ENCODE results near the gene TBC1D14.

TBC1D14 gene

DNA sequence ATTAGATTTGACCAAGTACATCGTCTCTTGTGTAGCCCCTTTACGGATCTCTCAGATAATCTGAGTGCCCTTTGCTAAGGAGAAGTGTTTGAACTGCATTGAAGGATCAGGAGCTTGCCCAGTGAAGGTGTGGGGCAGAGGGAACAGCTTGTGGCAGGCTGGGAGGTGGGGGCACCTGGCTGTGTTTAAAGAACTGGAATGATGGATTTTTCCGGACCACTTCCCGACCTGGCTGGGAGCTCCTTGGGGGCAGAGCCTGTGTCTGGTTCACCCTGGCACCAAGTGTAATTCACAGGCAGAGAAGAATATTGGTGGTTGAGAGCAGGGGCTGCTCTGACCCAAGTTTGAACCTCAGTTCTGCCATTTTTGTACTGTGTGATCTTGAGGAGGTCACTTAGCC, 18.5 kb downstream of the TBC1D14 start:
- no peak for DNase-seq
- H3K4me1 ChIP-seq (ENCODE audit: control insufficient read depth in 1 of 2, insufficient read depth in 2 of 2, low read length in 2 of 2) = peaks cover 9 to 11% of the 10 kb centered on the region in 2 experiments
- WGBS (ENCODE audit: extremely low coverage, insufficient coverage, insufficient read length) = no CpG with 5 or more reads among the region's 4 CpGs

DNA sequence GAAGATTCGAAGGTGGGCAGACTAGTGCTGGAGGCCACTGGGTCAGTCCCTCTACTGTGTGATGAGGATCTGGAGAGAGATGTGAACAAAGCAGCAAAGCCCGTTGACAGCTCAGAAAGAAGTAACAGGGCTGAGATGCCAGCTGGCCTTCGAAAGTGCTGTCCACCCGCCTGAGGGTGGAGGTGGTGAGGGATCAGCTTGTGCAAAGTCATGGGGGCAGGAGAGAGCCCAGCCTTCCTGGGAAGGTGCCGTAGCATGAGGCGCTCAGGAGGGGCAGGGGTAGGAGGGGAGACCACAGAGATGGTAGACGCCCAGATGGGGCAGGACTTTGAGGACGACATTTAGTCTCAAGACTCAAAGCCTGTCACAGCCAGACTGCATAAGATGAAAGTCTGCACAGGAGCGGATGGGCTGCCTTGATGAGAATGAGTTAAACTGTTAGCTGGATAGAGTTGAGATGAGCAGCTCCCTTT, 19.7 kb downstream of the TBC1D14 start:
- no CpG with 5 or more reads among the region's 9 CpGs for WGBS (ENCODE audit: extremely low coverage, insufficient coverage, insufficient read length)
- DNase-seq = no peak
- Histone ChIP-seq H4K12ac (ENCODE audit: low read depth, low read length) (no peak overlapping the region), H2BK120ac (ENCODE audit: insufficient read depth, low read length, poor library complexity) (no peak overlapping the region), H4K91ac (ENCODE audit: low read depth, low read length) (no peak overlapping the region), H3K9me3 (ENCODE audit: insufficient read depth, low read depth, low read length) (peaks cover 4% of the 10 kb centered on the region), H2BK12ac (ENCODE audit: low read length) (no peak overlapping the region), H3K27me3 (ENCODE audit: insufficient read depth, low read length) (no peaks in the 10 kb centered on the region), H2AFZ (ENCODE audit: insufficient read depth, low read length, poor library complexity) (no peak overlapping the region), H3K27ac (ENCODE audit: low read depth, low read length) (no peak overlapping the region), H2BK5ac (ENCODE audit: low read depth, low read length, poor library complexity) (no peak overlapping the region), H4K8ac (ENCODE audit: low read depth, low read length) (no peak overlapping the region), H3K14ac (ENCODE audit: low read length) (no peak overlapping the region), H3K9ac (ENCODE audit: low read length) (no peak overlapping the region), H3K23ac (ENCODE audit: low read length) (no peak overlapping the region), H3K4me2 (ENCODE audit: low read length) (no peak overlapping the region), H3K4me3 (ENCODE audit: low read depth, low read length) (no peak overlapping the region), H3K79me1 (ENCODE audit: low read length) (no peaks in the 10 kb centered on the region), H2AK5ac (ENCODE audit: low read length) (no peak overlapping the region), H3K36me3 (ENCODE audit: control insufficient read depth in 1 of 2, insufficient read depth in 2 of 2, low read length in 2 of 2) (peaks cover 2 to 5% of the 10 kb centered on the region in 2 experiments), H3K18ac (ENCODE audit: low read length) (no peak overlapping the region), H3K79me2 (ENCODE audit: control insufficient read depth, insufficient read depth, low read length, poor library complexity) (no peaks in the 10 kb centered on the region), H3K4ac (ENCODE audit: low read depth, low read length) (no peak overlapping the region), H3K4me1 (ENCODE audit: control insufficient read depth in 1 of 2, insufficient read depth in 2 of 2, low read length in 2 of 2) (peaks cover 7 to 8% of the 10 kb centered on the region in 2 experiments)

More for the DNA sequence above, 18.5 kb downstream of the TBC1D14 start:
- Histone ChIP-seq H3K9ac (ENCODE audit: low read length) (no peak overlapping the region), H3K4me2 (ENCODE audit: low read length) (no peak overlapping the region), H3K79me1 (ENCODE audit: low read length) (no peaks in the 10 kb centered on the region), H2BK12ac (ENCODE audit: low read length) (no peak overlapping the region), H3K23ac (ENCODE audit: low read length) (no peak overlapping the region), H2AK5ac (ENCODE audit: low read length) (no peak overlapping the region), H3K18ac (ENCODE audit: low read length) (no peak overlapping the region), H3K27ac (ENCODE audit: low read depth, low read length) (no peak overlapping the region), H3K27me3 (ENCODE audit: insufficient read depth, low read length) (no peaks in the 10 kb centered on the region), H4K12ac (ENCODE audit: low read depth, low read length) (no peak overlapping the region), H4K91ac (ENCODE audit: low read depth, low read length) (no peak overlapping the region), H3K4ac (ENCODE audit: low read depth, low read length) (no peak overlapping the region), H2BK120ac (ENCODE audit: insufficient read depth, low read length, poor library complexity) (no peak overlapping the region), H3K9me3 (ENCODE audit: insufficient read depth, low read depth, low read length) (peaks cover 4% of the 10 kb centered on the region), H3K14ac (ENCODE audit: low read length) (no peak overlapping the region), H2AFZ (ENCODE audit: insufficient read depth, low read length, poor library complexity) (no peak overlapping the region), H3K79me2 (ENCODE audit: control insufficient read depth, insufficient read depth, low read length, poor library complexity) (no peaks in the 10 kb centered on the region), H4K8ac (ENCODE audit: low read depth, low read length) (no peak overlapping the region), H3K36me3 (ENCODE audit: control insufficient read depth in 1 of 2, insufficient read depth in 2 of 2, low read length in 2 of 2) (peaks cover 10 to 16% of the 10 kb centered on the region in 2 experiments), H3K4me3 (ENCODE audit: low read depth, low read length) (no peak overlapping the region), H2BK5ac (ENCODE audit: low read depth, low read length, poor library complexity) (no peak overlapping the region)

DNA sequence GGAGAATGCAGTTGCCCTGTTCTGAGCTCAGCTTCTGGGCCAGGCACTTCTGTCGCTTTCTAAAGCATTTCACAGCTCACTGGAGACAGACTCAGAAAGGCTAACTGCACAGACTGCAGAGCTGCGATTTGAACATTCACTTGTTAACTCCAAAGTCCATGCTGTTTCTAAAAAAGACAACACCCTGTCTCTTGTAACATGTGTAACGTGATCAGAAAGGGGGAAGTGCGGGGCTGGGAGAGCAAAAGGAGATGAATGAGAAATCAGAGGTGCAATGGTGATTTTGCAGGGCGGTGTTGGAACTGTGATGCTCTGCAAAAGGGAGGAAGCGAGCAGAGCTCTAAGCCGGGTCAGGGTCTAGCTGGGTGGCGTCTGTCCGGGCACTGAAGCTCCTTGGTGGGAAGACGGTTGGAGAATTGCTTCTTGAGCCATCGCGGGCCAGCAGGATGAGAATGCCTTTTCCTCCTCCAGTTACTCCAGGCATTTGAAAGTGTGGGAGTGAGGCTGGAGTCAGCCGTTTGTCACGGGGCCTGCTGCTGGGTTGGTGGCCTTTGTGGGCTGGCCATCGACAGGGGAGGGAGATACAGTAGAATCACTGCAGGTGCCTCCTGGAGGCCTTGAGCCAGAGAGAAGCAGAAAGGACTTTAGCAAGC, 20.3 kb downstream of the TBC1D14 start:
- no peaks in the 10 kb centered on the region for H3K79me1 ChIP-seq (ENCODE audit: low read length)
- H4K8ac ChIP-seq (ENCODE audit: low read depth, low read length) = no peak overlapping the region
- H4K12ac ChIP-seq (ENCODE audit: low read depth, low read length) = no peak overlapping the region
- H2AK5ac ChIP-seq (ENCODE audit: low read length) = no peak overlapping the region
- H3K9ac ChIP-seq (ENCODE audit: low read length) = no peak overlapping the region
- H3K14ac ChIP-seq (ENCODE audit: low read length) = no peak overlapping the region
- H3K23ac ChIP-seq (ENCODE audit: low read length) = no peak overlapping the region
- peaks cover 6 to 7% of the 10 kb centered on the region in 2 experiments for H3K4me1 ChIP-seq (ENCODE audit: control insufficient read depth in 1 of 2, insufficient read depth in 2 of 2, low read length in 2 of 2)
- H3K27ac ChIP-seq (ENCODE audit: low read depth, low read length) = no peak overlapping the region
- H3K79me2 ChIP-seq (ENCODE audit: control insufficient read depth, insufficient read depth, low read length, poor library complexity) = no peaks in the 10 kb centered on the region
- H4K91ac ChIP-seq (ENCODE audit: low read depth, low read length) = no peak overlapping the region
- no peak overlapping the region for H2BK120ac ChIP-seq (ENCODE audit: insufficient read depth, low read length, poor library complexity)
- no peaks in the 10 kb centered on the region for H3K27me3 ChIP-seq (ENCODE audit: insufficient read depth, low read length)
- H2BK5ac ChIP-seq (ENCODE audit: low read depth, low read length, poor library complexity) = no peak overlapping the region
- peaks cover 4% of the 10 kb centered on the region for H3K9me3 ChIP-seq (ENCODE audit: insufficient read depth, low read depth, low read length)
- no peak overlapping the region for H3K4ac ChIP-seq (ENCODE audit: low read depth, low read length)
- no peak for DNase-seq
- no peak overlapping the region for H2BK12ac ChIP-seq (ENCODE audit: low read length)
- peaks cover 0 to 3% of the 10 kb centered on the region in 2 experiments for H3K36me3 ChIP-seq (ENCODE audit: control insufficient read depth in 1 of 2, insufficient read depth in 2 of 2, low read length in 2 of 2)
- no peak overlapping the region for H3K4me3 ChIP-seq (ENCODE audit: low read depth, low read length)
- H2AFZ ChIP-seq (ENCODE audit: insufficient read depth, low read length, poor library complexity) = no peak overlapping the region
- no CpG with 5 or more reads among the region's 15 CpGs for WGBS (ENCODE audit: extremely low coverage, insufficient coverage, insufficient read length)
- H3K4me2 ChIP-seq (ENCODE audit: low read length) = no peak overlapping the region
- H3K18ac ChIP-seq (ENCODE audit: low read length) = no peak overlapping the region

- H2BK5ac ChIP-seq (ENCODE audit: low read depth, low read length, poor library complexity) = no peak overlapping the region
- H3K79me1 ChIP-seq (ENCODE audit: low read length) = peaks cover 2% of the 10 kb centered on the region
- no peak overlapping the region for H2AK5ac ChIP-seq (ENCODE audit: low read length)
- H3K9me3 ChIP-seq (ENCODE audit: insufficient read depth, low read depth, low read length) = peaks cover 6% of the 10 kb centered on the region
- no peak for DNase-seq
- no peak overlapping the region for H3K9ac ChIP-seq (ENCODE audit: low read length)
- H2BK12ac ChIP-seq (ENCODE audit: low read length) = no peak overlapping the region
- H3K27me3 ChIP-seq (ENCODE audit: insufficient read depth, low read length) = no peaks in the 10 kb centered on the region
- no peak overlapping the region for H3K23ac ChIP-seq (ENCODE audit: low read length)
- H3K4me1 ChIP-seq (ENCODE audit: control insufficient read depth in 1 of 2, insufficient read depth in 2 of 2, low read length in 2 of 2) = peaks cover 3% of the 10 kb centered on the region in 2 experiments
- no CpG with 5 or more reads among the region's 3 CpGs for WGBS (ENCODE audit: extremely low coverage, insufficient coverage, insufficient read length)
- no peak overlapping the region for H3K14ac ChIP-seq (ENCODE audit: low read length)
- H4K8ac ChIP-seq (ENCODE audit: low read depth, low read length) = no peak overlapping the region
- no peak overlapping the region for H2BK120ac ChIP-seq (ENCODE audit: insufficient read depth, low read length, poor library complexity)
- no peak overlapping the region for H4K12ac ChIP-seq (ENCODE audit: low read depth, low read length)
- no peak overlapping the region for H4K91ac ChIP-seq (ENCODE audit: low read depth, low read length)
- no peak overlapping the region for H3K18ac ChIP-seq (ENCODE audit: low read length)
- H3K36me3 ChIP-seq (ENCODE audit: control insufficient read depth in 1 of 2, insufficient read depth in 2 of 2, low read length in 2 of 2) = no peaks in the 10 kb centered on the region
- no peak overlapping the region for H2AFZ ChIP-seq (ENCODE audit: insufficient read depth, low read length, poor library complexity)
- no peak overlapping the region for H3K4me3 ChIP-seq (ENCODE audit: low read depth, low read length)
- H3K79me2 ChIP-seq (ENCODE audit: control insufficient read depth, insufficient read depth, low read length, poor library complexity) = no peaks in the 10 kb centered on the region
- H3K4me2 ChIP-seq (ENCODE audit: low read length) = no peak overlapping the region
- no peak overlapping the region for H3K27ac ChIP-seq (ENCODE audit: low read depth, low read length)
- no peak overlapping the region for H3K4ac ChIP-seq (ENCODE audit: low read depth, low read length)
Measured at GRCh38 chr4:6932475-6932874, 22.8 kb downstream of the TBC1D14 start.

All from trophoblast cell (in vitro differentiated cells and primary cell).